Endodermal cell (in vitro differentiated cells): ENCODE data around the gene PPM1D. TPM values are rescaled to one million over a fixed set of nuclear protein-coding genes. Genes with fewer than 3 reads are reported as not detected.
A peak's percentile ranks its signal among the peaks of the same experiment; 100 is the strongest.

Source experiments
- DNase-seq: peaks from one replicate; pipeline ENCODE4 v3.0.0-alpha.2; 2017
- H3K27ac ChIP-seq: 2 replicates; pipeline ENCODE4 v1.5.1; 2013; ENCODE audit warnings: mild to moderate bottlenecking, low read depth, low read length, moderate library complexity
- H3K27me3 ChIP-seq: 2 replicates; pipeline ENCODE4 v1.6.1; 2013; ENCODE audit warnings: mild to moderate bottlenecking, low read length, moderate library complexity; ENCODE audit not compliant: insufficient read depth, control insufficient read depth, poor library complexity, severe bottlenecking
- H3K36me3 ChIP-seq: 2 replicates; pipeline ENCODE4 v1.7.0; 2013; ENCODE audit warnings: mild to moderate bottlenecking, low read length, moderate library complexity; ENCODE audit not compliant: control insufficient read depth, insufficient read depth
- H3K4me1 ChIP-seq: one replicate; pipeline ENCODE4 v1.7.0; 2013; ENCODE audit warnings: low read length; ENCODE audit not compliant: control insufficient read depth, insufficient read depth
- H3K4me3 ChIP-seq: 2 replicates; pipeline ENCODE4 v1.5.1; 2013; ENCODE audit warnings: mild to moderate bottlenecking, low read length, moderate library complexity
- H3K9ac ChIP-seq: 2 replicates; pipeline ENCODE4 v1.6.1; 2013; ENCODE audit warnings: mild to moderate bottlenecking, low read length, moderate library complexity; ENCODE audit not compliant: poor library complexity, severe bottlenecking; ENCODE audit errors: extremely low read depth
- H3K9me3 ChIP-seq: 2 replicates; pipeline ENCODE4 v1.6.1; 2013; ENCODE audit warnings: mild to moderate bottlenecking, low read length, moderate library complexity; ENCODE audit not compliant: control insufficient read depth
- H3K27ac Mint-ChIP-seq: 2 replicates; pipeline ENCODE4 v1.8.0; 2020; ENCODE audit warnings: mixed read lengths
- H3K27me3 Mint-ChIP-seq: 2 replicates; pipeline ENCODE4 v1.8.0; 2021; ENCODE audit warnings: mild to moderate bottlenecking, mixed read lengths; ENCODE audit not compliant: insufficient read depth
- H3K36me3 Mint-ChIP-seq: 2 replicates; pipeline ENCODE4 v1.8.0; 2020; ENCODE audit warnings: low read depth, mixed read lengths
- H3K4me1 Mint-ChIP-seq: 2 replicates; pipeline ENCODE4 v1.8.0; 2020; ENCODE audit warnings: mixed read lengths
- H3K4me3 Mint-ChIP-seq: 2 replicates; pipeline ENCODE4 v1.8.0; 2020; ENCODE audit warnings: mild to moderate bottlenecking, moderate library complexity, mixed read lengths
- H3K9me3 Mint-ChIP-seq: 2 replicates; pipeline ENCODE4 v1.8.0; 2020; ENCODE audit warnings: mild to moderate bottlenecking, mixed read lengths
- WGBS, 2 experiments: methylation state at CpG; one replicate each; pipeline versions ENCODE4 v1.1.5 to v1.1.7; 2013; ENCODE audit warnings: missing lambda C conversion rate in 2 of 2, mixed read lengths in 1 of 2; ENCODE audit not compliant: insufficient coverage in 1 of 2, insufficient read length in 1 of 2; 5-methylcytosine and 5-hydroxymethylcytosine counted together
- total RNA-seq, 2 donors: library from RNA; stranded (reverse); fragmentation: NEBNext Ultra II Directional in 1 of 2; extraction: Animal tissue kit (Norgen Biotek cat#: 25700) in 1 of 2; gene quantifications; 2 replicates in 1 of 2; 3 replicates in 1 of 2; pipeline ENCODE4 v1.2.1, GENCODE V29; 2021
- TF ChIP-seq, protein P1 (sequence below): fragments of 200-600 bp; sonication (generic); conservative IDR thresholded peaks from 2 replicates; pipeline ENCODE4 v1.5.0; 2021; ENCODE audit warnings: antibody characterized with exemption, mild to moderate bottlenecking

Gene PPM1D
- total RNA-seq, 2 donors from 2014 or later = 9.4 to 13.0 TPM

DNA sequence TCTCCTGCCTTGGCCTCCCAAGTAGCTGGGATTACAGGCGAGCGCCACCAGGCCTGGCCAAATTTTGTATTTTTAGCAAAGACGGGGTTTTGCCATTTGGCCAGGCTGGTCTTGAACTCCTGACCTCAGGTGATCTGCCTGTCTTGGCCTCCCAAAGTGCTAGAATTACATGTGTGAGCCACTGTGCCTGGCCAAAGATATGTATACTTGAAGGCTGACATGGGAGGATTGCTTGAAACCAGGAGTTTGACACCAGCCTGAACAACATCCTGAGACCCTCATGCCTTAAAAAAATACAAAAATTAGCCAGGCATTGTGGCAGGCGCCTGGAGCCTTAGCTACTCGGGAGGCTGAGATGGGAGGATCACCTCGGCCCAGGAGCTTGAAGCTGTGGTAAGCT is 80.8 kb downstream of the PPM1D start:
- H3K4me1 Mint-ChIP-seq = peaks cover 10% of the 10 kb centered on the region
- 93 to 97% methylated on average over 6 of the region's 6 CpGs for WGBS, 2 experiments
- H3K27me3 Mint-ChIP-seq = no peaks in the 10 kb centered on the region
- no peaks in the 10 kb centered on the region for H3K4me1 ChIP-seq
- H3K4me3 ChIP-seq = no peak overlapping the region
- H3K9me3 ChIP-seq = no peaks in the 10 kb centered on the region
- no peak overlapping the region for H3K9ac ChIP-seq
- peaks cover 3% of the 10 kb centered on the region for H3K36me3 ChIP-seq
- DNase-seq = no peak
- H3K27ac ChIP-seq = no peak overlapping the region
- H3K36me3 Mint-ChIP-seq = peaks cover 15% of the 10 kb centered on the region
- H3K4me3 Mint-ChIP-seq = no peak overlapping the region
- H3K27me3 ChIP-seq = no peaks in the 10 kb centered on the region
- H3K9me3 Mint-ChIP-seq = no peaks in the 10 kb centered on the region
- H3K27ac Mint-ChIP-seq = no peak overlapping the region
- TF ChIP-seq, protein P1, sequence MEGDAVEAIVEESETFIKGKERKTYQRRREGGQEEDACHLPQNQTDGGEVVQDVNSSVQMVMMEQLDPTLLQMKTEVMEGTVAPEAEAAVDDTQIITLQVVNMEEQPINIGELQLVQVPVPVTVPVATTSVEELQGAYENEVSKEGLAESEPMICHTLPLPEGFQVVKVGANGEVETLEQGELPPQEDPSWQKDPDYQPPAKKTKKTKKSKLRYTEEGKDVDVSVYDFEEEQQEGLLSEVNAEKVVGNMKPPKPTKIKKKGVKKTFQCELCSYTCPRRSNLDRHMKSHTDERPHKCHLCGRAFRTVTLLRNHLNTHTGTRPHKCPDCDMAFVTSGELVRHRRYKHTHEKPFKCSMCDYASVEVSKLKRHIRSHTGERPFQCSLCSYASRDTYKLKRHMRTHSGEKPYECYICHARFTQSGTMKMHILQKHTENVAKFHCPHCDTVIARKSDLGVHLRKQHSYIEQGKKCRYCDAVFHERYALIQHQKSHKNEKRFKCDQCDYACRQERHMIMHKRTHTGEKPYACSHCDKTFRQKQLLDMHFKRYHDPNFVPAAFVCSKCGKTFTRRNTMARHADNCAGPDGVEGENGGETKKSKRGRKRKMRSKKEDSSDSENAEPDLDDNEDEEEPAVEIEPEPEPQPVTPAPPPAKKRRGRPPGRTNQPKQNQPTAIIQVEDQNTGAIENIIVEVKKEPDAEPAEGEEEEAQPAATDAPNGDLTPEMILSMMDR = no peak

DNA sequence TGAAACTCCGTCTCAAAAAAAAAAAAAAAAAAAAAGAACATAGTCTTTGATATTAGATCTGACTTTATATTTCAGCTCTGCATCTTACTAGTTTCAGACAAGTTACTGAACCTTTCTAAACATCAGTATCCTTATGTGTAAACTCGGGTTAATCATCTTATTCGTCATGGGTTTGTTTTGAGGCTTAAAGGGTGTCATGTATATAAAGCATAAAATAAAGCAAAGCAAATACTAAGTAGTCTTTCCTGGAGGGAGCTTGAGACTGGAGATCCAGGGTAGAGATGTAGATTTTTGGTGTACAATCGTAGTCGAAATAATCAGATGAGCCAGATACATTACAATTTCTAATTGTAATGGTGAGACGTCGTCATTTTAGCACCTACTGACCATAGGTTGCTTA is 85.4 kb downstream of the PPM1D start:
- Histone ChIP-seq H3K4me3 (no peak overlapping the region), H3K9ac (no peak overlapping the region), H3K27me3 (no peaks in the 10 kb centered on the region), H3K36me3 (peaks cover 8% of the 10 kb centered on the region), H3K4me1 (no peaks in the 10 kb centered on the region), H3K9me3 (no peaks in the 10 kb centered on the region), H3K27ac (no peak overlapping the region)
- Mint-ChIP-seq H3K4me3 (no peak overlapping the region), H3K9me3 (no peaks in the 10 kb centered on the region), H3K4me1 (no peaks in the 10 kb centered on the region), H3K27me3 (no peaks in the 10 kb centered on the region), H3K27ac (no peak overlapping the region), H3K36me3 (peaks cover 23% of the 10 kb centered on the region)
- no peak for DNase-seq
- TF ChIP-seq, protein P1 = no peak
- WGBS, 2 experiments = 92 to 100% methylated on average over 4 to 6 of the region's 7 CpGs

DNA sequence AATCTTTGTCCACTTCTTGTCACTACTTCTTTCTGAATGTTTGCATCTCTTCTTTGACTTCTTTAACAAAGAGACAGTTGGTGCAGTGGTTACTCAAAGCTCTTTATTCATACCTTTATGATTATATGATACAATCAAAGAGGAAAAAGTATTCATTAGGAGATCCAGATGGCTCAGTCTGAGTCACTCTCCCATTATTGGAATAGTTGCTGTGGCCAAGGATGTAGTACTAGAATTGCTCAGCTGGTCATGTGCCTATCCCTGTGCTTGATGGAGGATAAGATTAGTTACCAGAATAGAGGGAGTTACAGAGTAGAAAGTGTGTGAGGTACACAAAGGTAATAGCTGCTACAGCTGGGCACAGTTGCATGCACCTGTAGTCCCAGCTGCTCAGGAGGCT is 96.0 kb downstream of the PPM1D start:
- Mint-ChIP-seq H3K27me3 (no peaks in the 10 kb centered on the region), H3K9me3 (no peaks in the 10 kb centered on the region), H3K36me3 (peaks cover 25% of the 10 kb centered on the region), H3K4me3 (no peak overlapping the region), H3K4me1 (no peaks in the 10 kb centered on the region), H3K27ac (no peak overlapping the region)
- Histone ChIP-seq H3K36me3 (no peaks in the 10 kb centered on the region), H3K9ac (no peak overlapping the region), H3K27ac (no peak overlapping the region), H3K27me3 (no peaks in the 10 kb centered on the region), H3K4me3 (no peak overlapping the region), H3K9me3 (no peaks in the 10 kb centered on the region), H3K4me1 (no peaks in the 10 kb centered on the region)
- TF ChIP-seq, protein P1 = no peak
- peak; percentile 5 for DNase-seq
